Vagina (tissue), 2 donors: Measurements from ENCODE around the gene AHCYL2. TPM values are rescaled to one million over a fixed set of nuclear protein-coding genes. Genes with fewer than 3 reads are reported as not detected.

Experiments
- DNase-seq, 2 donors: peaks; one replicate each; pipeline ENCODE4 v3.0.0-alpha.2; 2017; ENCODE audit errors: extremely low spot score in 2 of 2
- H3K27ac ChIP-seq: fragments of 200-600 bp; sonication (generic); one replicate; pipeline ENCODE4 v1.5.1; 2019
- H3K27me3 ChIP-seq: fragments of 200-600 bp; sonication (generic); one replicate; pipeline ENCODE4 v1.5.1; 2019
- H3K36me3 ChIP-seq, 2 donors: fragments of 200-600 bp; sonication (generic); one replicate each; pipeline ENCODE4 v1.5.1; 2017 to 2019
- H3K4me1 ChIP-seq: fragments of 200-600 bp; sonication (generic); one replicate; pipeline ENCODE4 v1.5.1; 2019
- H3K4me3 ChIP-seq, 2 donors: fragments of 200-600 bp; sonication (generic); 1 replicate in 1 of 2; 2 replicates in 1 of 2; pipeline ENCODE4 v1.5.1; 2016 to 2019
- H3K9me3 ChIP-seq: fragments of 200-600 bp; sonication (generic); one replicate; pipeline ENCODE4 v1.5.1; 2019
- CTCF ChIP-seq, 3 experiments: fragments of 450-650 bp in 2 of 3; fragments of 200-600 bp in 1 of 3; sonication (generic) in 1 of 3; IDR thresholded peaks; one replicate each; pipeline ENCODE4 v1.5.1; 2017 to 2019; ENCODE audit warnings: antibody characterized with exemption in 3 of 3, mild to moderate bottlenecking in 2 of 3, moderate library complexity in 2 of 3
- POLR2A ChIP-seq, 2 donors: fragments of 450-650 bp; IDR thresholded peaks; one replicate each; pipeline ENCODE4 v1.6.1; 2017; ENCODE audit warnings: antibody characterized with exemption in 2 of 2, mild to moderate bottlenecking in 2 of 2, moderate library complexity in 2 of 2
- POLR2AphosphoS5 ChIP-seq, 2 donors: sonication (generic); formaldehyde crosslinking; IDR thresholded peaks; one replicate each; pipeline ENCODE4 v1.9.0; 2017; ENCODE audit warnings: antibody characterized with exemption in 2 of 2, mild to moderate bottlenecking in 2 of 2, low read depth in 1 of 2; ENCODE audit not compliant: insufficient read depth in 1 of 2
- intact Hi-C: fragments of 100-400 bp; cut with DNase I; formaldehyde crosslinking; loops from one replicate; pipeline ENCODE4 v1.15.1; 2023
- total RNA-seq: library from RNA; depleted of rRNA; stranded (reverse); fragments of >200 nt; gene quantifications from one replicate; pipeline ENCODE4 v1.2.3, GENCODE V29; 2016

AHCYL2 gene
- total RNA-seq, 1 donor from 2014 or later: 19.6 TPM

GRCh38 chr7:129381710-129382484 is 157.1 kb downstream of the AHCYL2 start:
- intact Hi-C loops: no loop called here
- no peak overlapping the region for H3K4me3 ChIP-seq
- H3K36me3 ChIP-seq: peaks cover 0 to 5% of the 10 kb centered on the region in 2 donors
- no peak overlapping the region for H3K27ac ChIP-seq
- no peaks in the 10 kb centered on the region for H3K9me3 ChIP-seq
- no peak for TF ChIP-seq POLR2AphosphoS5 (IDR thresholded peaks at IDR 0.05; ENCODE audit: insufficient read depth in 1 of 2, low read depth in 1 of 2)
- TF ChIP-seq CTCF (IDR thresholded peaks at IDR 0.05): no peak
- TF ChIP-seq POLR2A (IDR thresholded peaks at IDR 0.05): no peak
- no peaks in the 10 kb centered on the region for H3K27me3 ChIP-seq
- no peak for DNase-seq
- no peaks in the 10 kb centered on the region for H3K4me1 ChIP-seq

- peaks cover 0 to 5% of the 10 kb centered on the region in 2 donors for H3K36me3 ChIP-seq
- no peak overlapping the region for H3K27ac ChIP-seq
- intact Hi-C loops: no loop called here
- no peak for DNase-seq
- no peak for TF ChIP-seq POLR2A (IDR thresholded peaks at IDR 0.05)
- TF ChIP-seq POLR2AphosphoS5 (IDR thresholded peaks at IDR 0.05; ENCODE audit: insufficient read depth in 1 of 2, low read depth in 1 of 2): no peak
- no peak for TF ChIP-seq CTCF (IDR thresholded peaks at IDR 0.05)
- H3K9me3 ChIP-seq: no peaks in the 10 kb centered on the region
- H3K4me3 ChIP-seq: no peak overlapping the region
- no peaks in the 10 kb centered on the region for H3K27me3 ChIP-seq
- H3K4me1 ChIP-seq: no peaks in the 10 kb centered on the region
Observed at GRCh38 chr7:129383542-129384132, 158.8 kb downstream of the AHCYL2 start.

- no peak for DNase-seq
- intact Hi-C loops: no loop called here
- TF ChIP-seq CTCF (IDR thresholded peaks at IDR 0.05): no peak
- TF ChIP-seq POLR2A (IDR thresholded peaks at IDR 0.05): no peak
- no peak for TF ChIP-seq POLR2AphosphoS5 (IDR thresholded peaks at IDR 0.05; ENCODE audit: insufficient read depth in 1 of 2, low read depth in 1 of 2)
- H3K27ac ChIP-seq: no peak overlapping the region
- H3K4me3 ChIP-seq: no peak overlapping the region
- H3K36me3 ChIP-seq: peaks cover 0 to 5% of the 10 kb centered on the region in 2 donors
- H3K4me1 ChIP-seq: no peaks in the 10 kb centered on the region
- no peaks in the 10 kb centered on the region for H3K27me3 ChIP-seq
- H3K9me3 ChIP-seq: no peaks in the 10 kb centered on the region
Observed at GRCh38 chr7:129385116-129385515, 160.3 kb downstream of the AHCYL2 start.

- peaks cover 0 to 5% of the 10 kb centered on the region in 2 donors for H3K36me3 ChIP-seq
- no peak for DNase-seq
- no peaks in the 10 kb centered on the region for H3K4me1 ChIP-seq
- intact Hi-C loops: no loop called here
- no peak for TF ChIP-seq CTCF (IDR thresholded peaks at IDR 0.05)
- TF ChIP-seq POLR2A (IDR thresholded peaks at IDR 0.05): no peak
- TF ChIP-seq POLR2AphosphoS5 (IDR thresholded peaks at IDR 0.05; ENCODE audit: insufficient read depth in 1 of 2, low read depth in 1 of 2): no peak
- H3K4me3 ChIP-seq: no peak overlapping the region
- no peaks in the 10 kb centered on the region for H3K9me3 ChIP-seq
- no peaks in the 10 kb centered on the region for H3K27me3 ChIP-seq
- no peak overlapping the region for H3K27ac ChIP-seq
Observed at GRCh38 chr7:129385598-129385997, 160.8 kb downstream of the AHCYL2 start.

GRCh38 chr7:129386506-129386905 is 161.7 kb downstream of the AHCYL2 start:
- Histone ChIP-seq H3K4me1 (no peaks in the 10 kb centered on the region), H3K4me3 (no peak overlapping the region), H3K9me3 (no peaks in the 10 kb centered on the region), H3K27ac (no peak overlapping the region), H3K27me3 (no peaks in the 10 kb centered on the region), H3K36me3 (no peaks in the 10 kb centered on the region)
- TF ChIP-seq CTCF (IDR thresholded peaks at IDR 0.05) (no peak), POLR2A (IDR thresholded peaks at IDR 0.05) (no peak), POLR2AphosphoS5 (IDR thresholded peaks at IDR 0.05; ENCODE audit: insufficient read depth in 1 of 2, low read depth in 1 of 2) (no peak)
- intact Hi-C loops: no loop called here
- no peak for DNase-seq
